Liver (tissue), 3 donors: ENCODE measurements around the gene BTK.

ENCODE experiments used
- ATF3 ChIP-seq: IDR thresholded peaks from 2 replicates; pipeline ENCODE4 v1.6.1; 2016; ENCODE audit warnings: antibody characterized with exemption
- CTCF ChIP-seq: fragments of 150-350 bp; IDR thresholded peaks from 2 replicates; pipeline ENCODE4 v1.5.1; 2017; ENCODE audit warnings: improper control_type of control experiment, low read depth, low read length; ENCODE audit not compliant: missing input control
- FOXA2 ChIP-seq: IDR thresholded peaks from 2 replicates; pipeline ENCODE4 v1.6.1; 2016; ENCODE audit warnings: antibody characterized with exemption
- GABPA ChIP-seq, 2 donors: IDR thresholded peaks in 1 of 2; conservative IDR thresholded peaks in 1 of 2; 2 replicates each; pipeline ENCODE4 v1.6.1; 2016; ENCODE audit warnings: antibody characterized with exemption in 2 of 2, mild to moderate bottlenecking in 1 of 2, moderate library complexity in 1 of 2
- MAX ChIP-seq: IDR thresholded peaks from 2 replicates; pipeline ENCODE4 v1.6.1; 2016; ENCODE audit warnings: antibody characterized with exemption
- RAD21 ChIP-seq, 2 donors: IDR thresholded peaks; 2 replicates each; pipeline ENCODE4 v1.6.1; 2016; ENCODE audit warnings: antibody characterized with exemption in 2 of 2, mild to moderate bottlenecking in 2 of 2
- REST ChIP-seq: IDR thresholded peaks from 2 replicates; pipeline ENCODE4 v1.6.1; 2016; ENCODE audit warnings: antibody characterized with exemption, mild to moderate bottlenecking
- RXRA ChIP-seq, 2 donors: IDR thresholded peaks; 2 replicates each; pipeline ENCODE4 v1.6.1; 2017 to 2018; ENCODE audit warnings: antibody characterized with exemption in 2 of 2, mild to moderate bottlenecking in 1 of 2
- TF ChIP-seq, protein P1 (sequence below): IDR thresholded peaks from 2 replicates; pipeline ENCODE4 v1.6.1; 2016; ENCODE audit warnings: antibody characterized with exemption
- donor health status: healthy.
- donor health status: healthy.

GRCh38 chrX:101399825-101400224 lies 13.8 kb upstream of the BTK start:
- TF ChIP-seq CTCF = no peak
- TF ChIP-seq ATF3 = no peak
- no peak for TF ChIP-seq RAD21 (IDR thresholded peaks at IDR 0.05)
- no peak for TF ChIP-seq MAX
- TF ChIP-seq, protein P1, sequence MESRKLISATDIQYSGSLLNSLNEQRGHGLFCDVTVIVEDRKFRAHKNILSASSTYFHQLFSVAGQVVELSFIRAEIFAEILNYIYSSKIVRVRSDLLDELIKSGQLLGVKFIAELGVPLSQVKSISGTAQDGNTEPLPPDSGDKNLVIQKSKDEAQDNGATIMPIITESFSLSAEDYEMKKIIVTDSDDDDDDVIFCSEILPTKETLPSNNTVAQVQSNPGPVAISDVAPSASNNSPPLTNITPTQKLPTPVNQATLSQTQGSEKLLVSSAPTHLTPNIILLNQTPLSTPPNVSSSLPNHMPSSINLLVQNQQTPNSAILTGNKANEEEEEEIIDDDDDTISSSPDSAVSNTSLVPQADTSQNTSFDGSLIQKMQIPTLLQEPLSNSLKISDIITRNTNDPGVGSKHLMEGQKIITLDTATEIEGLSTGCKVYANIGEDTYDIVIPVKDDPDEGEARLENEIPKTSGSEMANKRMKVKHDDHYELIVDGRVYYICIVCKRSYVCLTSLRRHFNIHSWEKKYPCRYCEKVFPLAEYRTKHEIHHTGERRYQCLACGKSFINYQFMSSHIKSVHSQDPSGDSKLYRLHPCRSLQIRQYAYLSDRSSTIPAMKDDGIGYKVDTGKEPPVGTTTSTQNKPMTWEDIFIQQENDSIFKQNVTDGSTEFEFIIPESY = no peak
- TF ChIP-seq GABPA (IDR thresholded peaks at IDR 0.05 in 1 of 2, conservative IDR thresholded peaks at IDR 0.05 in 1 of 2) = no peak
- no peak for TF ChIP-seq REST
- TF ChIP-seq RXRA (IDR thresholded peaks at IDR 0.05) = no peak
- TF ChIP-seq FOXA2 = no peak
